Measurements from ENCODE around the gene RPUSD3.

DNA sequence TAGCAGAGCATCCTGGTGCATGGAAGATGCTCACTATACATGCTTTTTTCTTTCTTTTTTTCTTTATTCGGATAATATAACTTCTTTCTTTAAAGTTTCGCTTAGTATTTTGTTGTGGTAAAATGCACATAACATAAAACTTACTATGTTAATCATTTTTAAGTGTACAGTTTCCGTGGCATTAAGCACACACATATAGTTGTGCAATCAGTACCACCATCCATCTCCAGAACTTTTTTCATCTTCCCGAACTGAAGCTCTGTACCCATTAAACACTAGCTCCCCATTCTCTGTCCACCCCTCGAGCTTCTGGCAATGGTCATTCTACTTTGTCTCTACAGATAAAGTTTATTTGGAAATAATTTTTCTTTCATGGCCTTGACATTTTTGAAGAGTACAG is 45.6 kb upstream of the RPUSD3 start:
- TF ChIP-seq, protein P1, sequence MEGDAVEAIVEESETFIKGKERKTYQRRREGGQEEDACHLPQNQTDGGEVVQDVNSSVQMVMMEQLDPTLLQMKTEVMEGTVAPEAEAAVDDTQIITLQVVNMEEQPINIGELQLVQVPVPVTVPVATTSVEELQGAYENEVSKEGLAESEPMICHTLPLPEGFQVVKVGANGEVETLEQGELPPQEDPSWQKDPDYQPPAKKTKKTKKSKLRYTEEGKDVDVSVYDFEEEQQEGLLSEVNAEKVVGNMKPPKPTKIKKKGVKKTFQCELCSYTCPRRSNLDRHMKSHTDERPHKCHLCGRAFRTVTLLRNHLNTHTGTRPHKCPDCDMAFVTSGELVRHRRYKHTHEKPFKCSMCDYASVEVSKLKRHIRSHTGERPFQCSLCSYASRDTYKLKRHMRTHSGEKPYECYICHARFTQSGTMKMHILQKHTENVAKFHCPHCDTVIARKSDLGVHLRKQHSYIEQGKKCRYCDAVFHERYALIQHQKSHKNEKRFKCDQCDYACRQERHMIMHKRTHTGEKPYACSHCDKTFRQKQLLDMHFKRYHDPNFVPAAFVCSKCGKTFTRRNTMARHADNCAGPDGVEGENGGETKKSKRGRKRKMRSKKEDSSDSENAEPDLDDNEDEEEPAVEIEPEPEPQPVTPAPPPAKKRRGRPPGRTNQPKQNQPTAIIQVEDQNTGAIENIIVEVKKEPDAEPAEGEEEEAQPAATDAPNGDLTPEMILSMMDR (IDR thresholded peaks at IDR 0.05; ENCODE audit: insufficient read depth, low read length, poor library complexity, severe bottlenecking), result no peak
- no peak for TF ChIP-seq EZH2phosphoT487 (conservative IDR thresholded peaks at IDR 0.05; ENCODE audit: low read length)
